ENCODE results near the gene GPR137. TPM values are rescaled to one million over a fixed set of nuclear protein-coding genes. Genes with fewer than 3 reads are reported as not detected.

GPR137 gene
- total and polyA plus RNA-seq, 9 of the 15 experiments (the other 6 are each of a cell fraction or from before 2014, with no cell fraction given): 0.32 to 26.7 (median 10.7) TPM

GRCh38 chr11:64251016-64251752 is 34.5 kb upstream of the GPR137 start, which contains the start of gene PLCB3 (continued):
- TF ChIP-seq REST (IDR thresholded peaks at IDR 0.05; ENCODE audit: borderline replicate concordance) (no peak), REST (CRISPR knock-in tag; IDR thresholded peaks at IDR 0.05; ENCODE audit: low read depth) (no peak), CBX2 (IDR thresholded peaks at IDR 0.05; ENCODE audit: insufficient read depth, low read length, poor library complexity, severe bottlenecking) (no peak), HOXB6 (CRISPR knock-in tag; IDR thresholded peaks at IDR 0.05; ENCODE audit: borderline replicate concordance) (no peak), ZBTB12 (CRISPR knock-in tag; IDR thresholded peaks at IDR 0.05) (no peak), ELF4 (CRISPR knock-in tag; IDR thresholded peaks at IDR 0.05) (no peak), ZBTB43 (CRISPR knock-in tag; IDR thresholded peaks at IDR 0.05) (no peak), SPI1 (IDR thresholded peaks at IDR 0.05; ENCODE audit: borderline replicate concordance, low read depth, low read length) (no peak), ZNF174 (CRISPR knock-in tag; IDR thresholded peaks at IDR 0.05) (no peak), MCM2 (IDR thresholded peaks at IDR 0.05; ENCODE audit: low read depth) (no peak), ZNF512 (tag; IDR thresholded peaks at IDR 0.05) (no peak), ZNF224 (CRISPR knock-in tag; IDR thresholded peaks at IDR 0.05) (no peak), LARP7 (IDR thresholded peaks at IDR 0.05) (no peak), SNRNP70 (optimal IDR thresholded peaks at IDR 0.05; ENCODE audit: low read depth, low read length) (no peak), ZKSCAN3 (CRISPR knock-in tag; IDR thresholded peaks at IDR 0.05) (no peak)
